A673 (cell line): ENCODE data around the gene ZWILCH. TPM values are rescaled to one million over a fixed set of nuclear protein-coding genes. Genes with fewer than 3 reads are reported as not detected.
A peak's percentile ranks its signal among the peaks of the same experiment; 100 is the strongest.

ENCODE experiments used
- BruUV-seq: library from RNA; stranded (reverse); fragments of 400-500 nt; replicated peaks from 2 replicates; lab custom pipeline; 2021; lab: Mats Ljungman, UMichigan
- CTCF ChIA-PET: fragments of 300-600 bp; sonication (Branson Sonifier 250); formaldehyde crosslinking; loops from one replicate; lab custom pipeline; 2022; ENCODE audit warnings: antibody characterized with exemption; lab: Charles Lee
- POLR2A ChIA-PET: fragments of 300-600 bp; sonication (Branson Sonifier 250); formaldehyde crosslinking; loops from one replicate; lab custom pipeline; 2022; ENCODE audit warnings: antibody characterized with exemption; ENCODE audit not compliant: low non-redundant PET; lab: Charles Lee
- DNase-seq: peaks from one replicate; pipeline ENCODE4 v3.0.0-alpha.2; 2015; ENCODE audit warnings: low spot score
- H3K27ac ChIP-seq: fragments of 200-600 bp; sonication (generic); 2 replicates; pipeline ENCODE4 v1.5.1; 2016; ENCODE audit warnings: mixed run types, low read depth, mild to moderate bottlenecking, mixed read lengths, antibody characterized with exemption, low read length; ENCODE audit not compliant: poor library complexity, severe bottlenecking
- H3K27me3 ChIP-seq: fragments of 200-600 bp; sonication (generic); replicated peaks from 2 replicates; pipeline ENCODE4 v1.6.1; 2017; ENCODE audit warnings: mixed run types, low read depth, mild to moderate bottlenecking, mixed read lengths, antibody characterized with exemption, low read length; ENCODE audit not compliant: insufficient read depth, poor library complexity
- H3K36me3 ChIP-seq: fragments of 200-600 bp; sonication (generic); 2 replicates; pipeline ENCODE4 v1.6.1; 2016; ENCODE audit warnings: mixed run types, mild to moderate bottlenecking, mixed read lengths, antibody characterized with exemption, low read length; ENCODE audit not compliant: insufficient read depth, poor library complexity, severe bottlenecking
- H3K4me1 ChIP-seq: fragments of 200-600 bp; sonication (generic); 2 replicates; pipeline ENCODE4 v1.6.1; 2017; ENCODE audit warnings: mixed run types, mild to moderate bottlenecking, mixed read lengths, antibody characterized with exemption, low read length; ENCODE audit not compliant: insufficient read depth, poor library complexity, severe bottlenecking
- H3K4me3 ChIP-seq: fragments of 200-600 bp; sonication (generic); 2 replicates; pipeline ENCODE4 v1.5.1; 2016; ENCODE audit warnings: low read depth, mixed run types, mild to moderate bottlenecking, mixed read lengths, low read length; ENCODE audit not compliant: poor library complexity, severe bottlenecking
- H3K9me3 ChIP-seq: fragments of 200-600 bp; sonication (generic); 2 replicates; pipeline ENCODE4 v1.6.1; 2016; ENCODE audit warnings: mixed run types, low read depth, mild to moderate bottlenecking, mixed read lengths, antibody characterized with exemption, low read length; ENCODE audit not compliant: poor library complexity, severe bottlenecking
- CTCF ChIP-seq: fragments of 300-800, 200-600 bp; sonication (generic); conservative IDR thresholded peaks from 2 replicates; pipeline ENCODE4 v1.5.1; 2017; ENCODE audit warnings: low read depth, mild to moderate bottlenecking, antibody characterized with exemption, low read length, moderate library complexity, mixed read lengths
- EZH2 ChIP-seq: fragments of 200-600 bp; sonication (generic); IDR thresholded peaks from 2 replicates; pipeline ENCODE4 v1.6.1; 2017; ENCODE audit warnings: borderline replicate concordance, low read depth, mild to moderate bottlenecking, mixed read lengths, antibody characterized with exemption, low read length; ENCODE audit not compliant: poor library complexity, severe bottlenecking
- intact Hi-C: fragments of 100-400 bp; cut with micrococcal nuclease; formaldehyde crosslinking; loops from one replicate; pipeline ENCODE4 v1.10.0; 2022; ENCODE audit not compliant: unreplicated experiment
- total RNA-seq: library from RNA; stranded (reverse); gene quantifications from 2 replicates; pipeline ENCODE4 v1.2.3, GENCODE V29; 2021

Gene ZWILCH
- total RNA-seq, 1 experiment from 2014 or later: 36.3 TPM

GRCh38 chr15:66565741-66566144 is 60.6 kb downstream of the ZWILCH start, which contains the start of gene LCTL:
Gene LCTL, minus strand, starts transcription at chr15:66565998. Its CDS starts 633 bp downstream, at chr15:66565365.
- no peak within 1 kb of the TSS for H3K27ac ChIP-seq
- DNase-seq: no peak
- ChIA-PET POLR2A (interaction anchor here (0.5 kb wide), 1 partner anchor 223 kb away, joined by 4 read pairs; no protein-coding TSS in a partner anchor), CTCF (interaction anchor here (0.6 to 0.8 kb wide), 2 partner anchors 347 to 537 kb away, joined by 6 to 14 read pairs; no protein-coding TSS in a partner anchor)
- H3K4me1 ChIP-seq: no peaks in the 10 kb centered on the region
- intact Hi-C loops: no loop called here
- no peak within 1 kb of the TSS for H3K4me3 ChIP-seq
- no peak for TF ChIP-seq EZH2
- TF ChIP-seq CTCF: no peak
- no peaks in the 10 kb centered on the region for H3K9me3 ChIP-seq
- no TSS peak for BruUV-seq
- H3K27me3 ChIP-seq: no peaks in the 10 kb centered on the region
- no peaks in the 10 kb centered on the region for H3K36me3 ChIP-seq

GRCh38 chr15:66566963-66567531 is 61.9 kb downstream of the ZWILCH start:
- intact Hi-C loops: no loop called here
- no peak overlapping the region for H3K4me3 ChIP-seq
- no peak for TF ChIP-seq EZH2
- peak; percentile 84 for TF ChIP-seq CTCF
- no TSS peak for BruUV-seq
- ChIA-PET POLR2A (no interaction called here), CTCF (interaction anchor here (0.6 to 1.0 kb wide), 3 partner anchors 63 to 393 kb away, joined by 3 to 4 read pairs (median 4); no protein-coding TSS in a partner anchor)
- DNase-seq: peak; percentile 92
- no peaks in the 10 kb centered on the region for H3K4me1 ChIP-seq
- no peaks in the 10 kb centered on the region for H3K36me3 ChIP-seq
- H3K9me3 ChIP-seq: no peaks in the 10 kb centered on the region
- no peaks in the 10 kb centered on the region for H3K27me3 ChIP-seq
- H3K27ac ChIP-seq: no peak overlapping the region

GRCh38 chr15:66567897-66568296 is 62.8 kb downstream of the ZWILCH start:
- Histone ChIP-seq H3K4me3 (no peak overlapping the region), H3K27me3 (no peaks in the 10 kb centered on the region), H3K27ac (no peak overlapping the region), H3K36me3 (no peaks in the 10 kb centered on the region), H3K4me1 (no peaks in the 10 kb centered on the region), H3K9me3 (no peaks in the 10 kb centered on the region)
- TF ChIP-seq EZH2 (no peak), CTCF (no peak)
- BruUV-seq: no TSS peak
- ChIA-PET POLR2A (no interaction called here), CTCF (interaction anchor here (0.6 kb wide), 1 partner anchor 392 kb away, joined by 3 read pairs; no protein-coding TSS in a partner anchor)
- DNase-seq: no peak
- intact Hi-C loops: no loop called here
